Measurements from ENCODE around the gene DHFR2. TPM values are rescaled to one million over a fixed set of nuclear protein-coding genes. Genes with fewer than 3 reads are reported as not detected.

The DHFR2 gene
- total and polyA plus RNA-seq, 10 of the 15 experiments (the other 5 are each of a cell fraction or from before 2014, with no cell fraction given), result 1.8 to 5.6 (median 4.4) TPM

- Histone ChIP-seq H4K20me1 (ENCODE audit: control insufficient read depth, insufficient read depth) (no peaks in the 10 kb centered on the region), H2AFZ (ENCODE audit: control insufficient read depth, low read depth, low read length) (no peak overlapping the region), H3K4me1 (ENCODE audit: control insufficient read depth, insufficient read depth, low read length) (peaks cover 13% of the 10 kb centered on the region), H3K36me3 (ENCODE audit: control insufficient read depth in 2 of 2, insufficient read depth in 2 of 2, low read length in 1 of 2) (0 out of 4 replicates have a peak, but pooled peaks cover 0 to 7% of the 10 kb centered on the region in 2 experiments), H3K4me3 (no peak overlapping the region), H3K9me3 (replicated peaks; ENCODE audit: control insufficient read depth, insufficient read depth, low read length) (peaks cover 1% of the 10 kb centered on the region; the same call in 2 of the 3 replicates), H3K9ac (ENCODE audit: control insufficient read depth, insufficient read depth, low read length) (no peak overlapping the region), H3K27ac (ENCODE audit: control insufficient read depth, insufficient read depth) (no peak overlapping the region), H3K27me3 (replicated peaks in 1 of 2; ENCODE audit: control insufficient read depth in 2 of 2, insufficient read depth in 2 of 2, low read length in 1 of 2) (no peaks in the 10 kb centered on the region), H3K4me2 (ENCODE audit: control insufficient read depth, insufficient read depth) (no peak overlapping the region), H3K79me2 (ENCODE audit: control insufficient read depth, insufficient read depth, low read length) (peaks cover 13% of the 10 kb centered on the region)
- BruUV-seq (replicated peaks), result no TSS peak
- ChIA-PET SMC1A (ENCODE audit: uncharacterized antibody, unreplicated experiment) (interaction anchor here (1.0 kb wide), 1 partner anchor 62 kb away, joined by 3 read pairs; no protein-coding TSS in a partner anchor), RAD21 (ENCODE audit: unreplicated experiment) (no interaction called here), POLR2A (no interaction called here), CTCF (no interaction called here)
- no peak for TF ChIP-seq BMI1 (IDR thresholded peaks at IDR 0.05; ENCODE audit: borderline replicate concordance)
- no peak for TF ChIP-seq IKZF2 (IDR thresholded peaks at IDR 0.05)
- no peak for TF ChIP-seq POLR2A (IDR thresholded peaks at IDR 0.05; ENCODE audit: low read depth, low read length)
- TF ChIP-seq SRF (IDR thresholded peaks at IDR 0.05; ENCODE audit: low read depth in 2 of 2, low read length in 2 of 2), result no peak
- TF ChIP-seq IRF3 (IDR thresholded peaks at IDR 0.05), result no peak
- no peak for TF ChIP-seq SP1 (IDR thresholded peaks at IDR 0.05; ENCODE audit: low read depth, low read length)
- TF ChIP-seq MTA2 (IDR thresholded peaks at IDR 0.05; ENCODE audit: low read depth), result no peak
- TF ChIP-seq SREBF1 (IDR thresholded peaks at IDR 0.05; ENCODE audit: low read length), result no peak
- TF ChIP-seq RCOR1 (conservative IDR thresholded peaks at IDR 0.05; ENCODE audit: low read depth, low read length), result no peak
- no peak for TF ChIP-seq NFYB (IDR thresholded peaks at IDR 0.05; ENCODE audit: insufficient read depth, low read depth, low read length)
- TF ChIP-seq MYC (IDR thresholded peaks at IDR 0.05; ENCODE audit: insufficient read depth, insufficient read length, insufficient replicate concordance, low read length, severe bottlenecking), result no peak
- FAIRE-seq (no peak), ATAC-seq (no peak), DNase-seq (ENCODE audit: low read depth, low spot score) (no peak)
- 98% methylated on average over 3 of the region's 3 CpGs for WGBS (ENCODE audit: insufficient coverage, insufficient replicate concordance, low lambda C conversion rate, missing lambda C conversion rate)
- intact Hi-C loops (cut with micrococcal nuclease; ENCODE audit: unreplicated experiment) (no loop called here), in situ Hi-C loops (cut with MboI) (no loop called here)
Observed at GRCh38 chr3:94076055-94076454, 13.3 kb upstream of the DHFR2 start.
